ENCODE measurements around the gene TRMO.
"Not testable (repeated sequence)": the region's sequence is repeated elsewhere in the genome, so short reads cannot be mapped to it uniquely, and the experiment has no call there.

TRMO gene

DNA sequence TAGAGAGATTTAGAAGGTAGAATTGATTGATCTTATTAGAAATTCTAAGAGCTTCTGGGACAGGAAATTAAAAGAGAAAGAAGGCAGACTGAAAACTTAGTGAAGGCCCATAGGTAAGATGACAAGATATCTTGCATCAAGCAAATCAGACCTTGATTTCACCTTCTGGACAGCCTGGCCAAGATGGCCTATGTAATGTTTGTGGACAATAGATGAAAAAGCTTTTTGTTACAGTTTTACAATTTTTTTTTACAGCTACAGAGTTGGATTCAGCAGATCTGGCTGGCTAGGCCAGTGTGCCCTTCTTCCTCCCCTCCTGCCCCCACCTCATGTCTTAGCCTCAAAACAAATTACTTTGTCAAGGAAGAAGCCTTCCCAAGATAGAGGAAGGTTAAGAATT lies 37.3 kb upstream of the TRMO start:
- H3K4me3 ChIP-seq: no peak overlapping the region
- TF ChIP-seq Cebpa-rat (IDR thresholded peaks at IDR 0.05): no peak

DNA sequence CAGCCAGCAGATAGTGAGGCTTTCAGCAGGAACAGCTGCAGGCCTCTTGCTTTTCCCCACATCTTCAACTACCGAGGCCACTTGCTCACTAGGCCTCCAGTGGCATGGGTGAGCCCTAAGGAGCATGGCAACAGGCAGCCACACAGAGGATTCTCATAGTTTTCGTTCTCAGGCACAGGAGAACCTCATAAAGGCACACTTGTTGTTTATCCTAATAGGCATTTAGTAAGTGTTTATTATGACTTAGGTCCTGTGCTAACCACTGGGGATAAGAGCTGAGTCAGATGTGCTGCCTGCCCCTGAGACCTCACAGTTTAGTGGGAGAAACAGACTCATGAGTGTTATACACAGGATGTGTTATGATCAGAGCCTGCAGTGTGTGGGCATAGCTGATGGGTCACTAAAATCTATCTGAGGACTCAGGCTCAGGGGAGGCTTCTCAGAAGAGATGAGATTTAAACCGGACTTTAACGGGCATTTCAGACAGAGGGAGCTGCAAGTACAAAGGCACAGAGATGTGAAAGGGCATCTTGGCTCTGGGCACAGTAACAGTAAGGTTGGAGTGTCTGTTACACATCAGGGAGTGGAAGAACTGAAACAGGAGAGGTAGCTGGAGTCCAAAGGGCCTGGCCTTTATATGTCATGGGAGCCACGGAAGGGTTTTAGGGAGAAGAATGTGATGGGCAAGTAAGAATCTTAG lies 36.7 kb upstream of the TRMO start:
- Histone ChIP-seq H4K20me1 (no peaks in the 10 kb centered on the region), H3K4me2 (no peak overlapping the region), H3K4me3 (no peak overlapping the region), H3K9me3 (replicated peaks in 1 of 11) (no peaks in the 10 kb centered on the region), H3K4me1 (no peaks in the 10 kb centered on the region), H3K9ac (no peak overlapping the region), H3K36me3 (no peaks in the 10 kb centered on the region), H3K27me3 (no peaks in the 10 kb centered on the region), H3K27ac (no peak overlapping the region)
- TF ChIP-seq Cebpa-rat (IDR thresholded peaks at IDR 0.05): no peak

More for the DNA sequence above, 37.3 kb upstream of the TRMO start:
- Histone ChIP-seq H3K27me3 (no peaks in the 10 kb centered on the region), H3K4me1 (no peaks in the 10 kb centered on the region), H3K36me3 (no peaks in the 10 kb centered on the region), H3K4me2 (no peak overlapping the region), H3K9ac (no peak overlapping the region), H4K20me1 (no peaks in the 10 kb centered on the region), H3K27ac (no peak overlapping the region), H3K9me3 (replicated peaks in 1 of 11) (no peaks in the 10 kb centered on the region)

GRCh38 chr9:97956331-97956730 lies 34.0 kb upstream of the TRMO start:
- Histone ChIP-seq H3K4me2 (no peak overlapping the region), H3K27ac (no peak overlapping the region), H3K4me3 (no peak overlapping the region), H3K9ac (no peak overlapping the region), H3K4me1 (no peaks in the 10 kb centered on the region), H4K20me1 (no peaks in the 10 kb centered on the region), H3K36me3 (no peaks in the 10 kb centered on the region), H3K27me3 (no peaks in the 10 kb centered on the region), H3K9me3 (replicated peaks in 1 of 11) (peaks cover 0 to under 1% (median 0%) of the 10 kb centered on the region in 11 experiments; a peak in 1 of 22 replicates)
- TF ChIP-seq Cebpa-rat (IDR thresholded peaks at IDR 0.05): no peak

- Histone ChIP-seq H3K27me3 (no peaks in the 10 kb centered on the region), H3K4me2 (no peak overlapping the region), H3K9ac (no peak overlapping the region), H3K27ac (no peak overlapping the region), H3K4me3 (no peak overlapping the region), H3K36me3 (no peaks in the 10 kb centered on the region), H4K20me1 (no peaks in the 10 kb centered on the region), H3K4me1 (no peaks in the 10 kb centered on the region), H3K9me3 (replicated peaks in 1 of 11) (peaks cover 0 to 8% (median 4%) of the 10 kb centered on the region in 11 experiments; a peak in 4 of 22 replicates)
- TF ChIP-seq Cebpa-rat (IDR thresholded peaks at IDR 0.05): no peak
Measured at GRCh38 chr9:97954550-97954989, 32.3 kb upstream of the TRMO start.

- not testable (repeated sequence) for H3K27me3 ChIP-seq; H3K36me3 ChIP-seq; H3K4me3 ChIP-seq; H3K4me2 ChIP-seq; H3K9ac ChIP-seq; H3K27ac ChIP-seq; H3K9me3 ChIP-seq (replicated peaks in 1 of 11); H4K20me1 ChIP-seq; H3K4me1 ChIP-seq
Measured at GRCh38 chr9:97950873-97951272, 28.6 kb upstream of the TRMO start.

DNA sequence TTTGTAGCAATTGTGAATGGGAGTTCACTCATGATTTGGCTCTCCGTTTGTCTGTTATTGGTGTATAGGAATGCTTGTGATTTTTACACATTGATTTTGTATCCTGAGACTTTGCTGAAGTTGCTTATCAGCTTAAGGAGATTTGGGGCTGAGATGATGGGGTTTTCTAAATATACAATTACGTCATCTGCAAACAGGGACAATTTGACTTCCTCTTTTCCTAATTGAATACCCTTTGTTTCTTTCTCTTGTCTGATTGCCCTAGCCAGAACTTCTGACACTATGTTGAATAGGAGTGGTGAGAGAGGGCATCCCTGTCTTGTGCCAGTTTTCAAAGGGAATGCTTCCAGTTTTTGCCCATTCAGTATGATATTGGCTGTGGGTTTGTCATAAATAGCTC lies 24.8 kb upstream of the TRMO start:
- not testable (repeated sequence) for H3K4me3 ChIP-seq; H3K9ac ChIP-seq; H4K20me1 ChIP-seq; H3K4me1 ChIP-seq; H3K27ac ChIP-seq; H3K36me3 ChIP-seq; H3K9me3 ChIP-seq (replicated peaks in 1 of 11); H3K27me3 ChIP-seq; H3K4me2 ChIP-seq

- H3K4me1 ChIP-seq; H3K4me2 ChIP-seq; H3K27ac ChIP-seq; H3K27me3 ChIP-seq; H3K36me3 ChIP-seq; H3K9me3 ChIP-seq (replicated peaks in 1 of 11); H3K9ac ChIP-seq; H3K4me3 ChIP-seq; H4K20me1 ChIP-seq: not testable (repeated sequence)
Measured at GRCh38 chr9:97945470-97945869, 23.2 kb upstream of the TRMO start.

GRCh38 chr9:97944612-97945011 lies 22.3 kb upstream of the TRMO start:
- Histone ChIP-seq H4K20me1 (no peaks in the 10 kb centered on the region), H3K27me3 (no peaks in the 10 kb centered on the region)

GRCh38 chr9:97943308-97943855 lies 21.1 kb upstream of the TRMO start:
- H3K27me3 ChIP-seq: no peaks in the 10 kb centered on the region
- H3K4me1 ChIP-seq: peaks cover under 1 to 3% (median 2%) of the 10 kb centered on the region in 10 experiments; a peak in 16 of 20 replicates

More at GRCh38 chr9:97944612-97945011, 22.3 kb upstream of the TRMO start:
- Histone ChIP-seq H3K36me3 (no peaks in the 10 kb centered on the region), H3K27ac (no peak overlapping the region), H3K4me3 (no peak overlapping the region), H3K4me2 (no peak overlapping the region), H3K9me3 (replicated peaks in 1 of 11) (no peaks in the 10 kb centered on the region), H3K4me1 (no peaks in the 10 kb centered on the region), H3K9ac (no peak overlapping the region)
- no peak for TF ChIP-seq Cebpa-rat (IDR thresholded peaks at IDR 0.05)

DNA sequence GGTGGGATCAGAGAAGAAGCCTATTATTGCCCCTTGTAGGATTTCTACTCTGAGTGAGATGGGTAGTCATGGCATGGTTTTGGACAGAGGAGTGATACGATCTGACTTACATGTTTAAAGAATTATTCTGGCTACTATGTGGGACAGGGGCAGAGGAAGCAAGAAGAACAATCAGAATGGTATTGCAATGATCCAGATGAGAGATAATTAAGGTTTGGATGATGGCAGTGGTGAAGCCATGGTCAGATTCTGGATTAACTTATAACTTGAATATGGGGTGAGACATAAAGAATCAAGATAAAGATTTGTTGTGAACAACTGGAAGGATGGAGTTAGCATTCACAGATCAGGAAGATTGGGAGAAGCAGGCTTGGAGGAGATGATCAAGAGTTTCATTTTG lies 19.0 kb upstream of the TRMO start:
- Histone ChIP-seq H3K36me3 (no peaks in the 10 kb centered on the region), H3K27ac (no peak overlapping the region), H3K4me3 (no peak overlapping the region), H3K27me3 (no peaks in the 10 kb centered on the region), H3K4me1 (peaks cover 6 to 12% (median 9%) of the 10 kb centered on the region in 10 experiments; a peak in 16 of 20 replicates), H3K4me2 (no peak overlapping the region), H3K9me3 (replicated peaks in 1 of 11) (no peaks in the 10 kb centered on the region), H3K9ac (no peak overlapping the region), H4K20me1 (no peaks in the 10 kb centered on the region)
- TF ChIP-seq Cebpa-rat (IDR thresholded peaks at IDR 0.05): no peak

More at GRCh38 chr9:97943308-97943855, 21.1 kb upstream of the TRMO start:
- Histone ChIP-seq H3K36me3 (no peaks in the 10 kb centered on the region), H3K9ac (no peak overlapping the region), H4K20me1 (no peaks in the 10 kb centered on the region), H3K4me2 (no peak overlapping the region), H3K4me3 (no peak overlapping the region), H3K9me3 (replicated peaks in 1 of 11) (no peaks in the 10 kb centered on the region), H3K27ac (no peak overlapping the region)
- TF ChIP-seq Cebpa-rat (IDR thresholded peaks at IDR 0.05): no peak

Measured in BLaER1 treated with 17β-estradiol and CSF1 and Interleukin-3, amounts not matched to agents 10 nM and 100 nM (cell line).